ENCODE measurements around the gene C1S.

DNA sequence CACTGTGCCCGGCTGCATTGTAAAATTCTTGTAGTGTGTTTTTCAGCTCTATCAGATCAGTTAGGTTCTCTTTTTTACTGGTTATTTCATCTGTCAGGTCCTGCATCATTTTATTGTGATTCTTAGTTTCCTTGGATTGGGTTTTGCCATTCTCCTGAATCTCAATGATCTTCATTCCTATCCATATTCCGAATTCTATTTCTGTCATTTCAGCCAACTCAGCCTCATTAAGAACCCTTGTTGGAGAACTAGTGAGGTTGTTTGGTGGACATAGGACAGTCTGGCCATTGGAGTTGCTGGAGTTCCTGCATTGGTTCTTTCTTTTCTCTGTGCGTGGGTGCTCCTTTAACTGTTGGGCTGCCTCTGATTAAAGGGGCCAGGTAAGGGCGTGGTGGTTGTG lies 5.6 kb upstream of the C1S start:
- TF ChIP-seq RFX5 (IDR thresholded peaks at IDR 0.05; ENCODE audit: low read depth, low read length), result no peak
- TF ChIP-seq, protein P1, sequence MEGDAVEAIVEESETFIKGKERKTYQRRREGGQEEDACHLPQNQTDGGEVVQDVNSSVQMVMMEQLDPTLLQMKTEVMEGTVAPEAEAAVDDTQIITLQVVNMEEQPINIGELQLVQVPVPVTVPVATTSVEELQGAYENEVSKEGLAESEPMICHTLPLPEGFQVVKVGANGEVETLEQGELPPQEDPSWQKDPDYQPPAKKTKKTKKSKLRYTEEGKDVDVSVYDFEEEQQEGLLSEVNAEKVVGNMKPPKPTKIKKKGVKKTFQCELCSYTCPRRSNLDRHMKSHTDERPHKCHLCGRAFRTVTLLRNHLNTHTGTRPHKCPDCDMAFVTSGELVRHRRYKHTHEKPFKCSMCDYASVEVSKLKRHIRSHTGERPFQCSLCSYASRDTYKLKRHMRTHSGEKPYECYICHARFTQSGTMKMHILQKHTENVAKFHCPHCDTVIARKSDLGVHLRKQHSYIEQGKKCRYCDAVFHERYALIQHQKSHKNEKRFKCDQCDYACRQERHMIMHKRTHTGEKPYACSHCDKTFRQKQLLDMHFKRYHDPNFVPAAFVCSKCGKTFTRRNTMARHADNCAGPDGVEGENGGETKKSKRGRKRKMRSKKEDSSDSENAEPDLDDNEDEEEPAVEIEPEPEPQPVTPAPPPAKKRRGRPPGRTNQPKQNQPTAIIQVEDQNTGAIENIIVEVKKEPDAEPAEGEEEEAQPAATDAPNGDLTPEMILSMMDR (conservative IDR thresholded peaks at IDR 0.05; ENCODE audit: low read depth, low read length), result no peak
- no peak for TF ChIP-seq BHLHE40 (IDR thresholded peaks at IDR 0.05; ENCODE audit: low read depth, low read length)
- TF ChIP-seq POLR2A (IDR thresholded peaks at IDR 0.05; ENCODE audit: low read depth, low read length), result no peak
- TF ChIP-seq MAFK (IDR thresholded peaks at IDR 0.05; ENCODE audit: low read depth, low read length), result no peak
- no peak for TF ChIP-seq FOS (IDR thresholded peaks at IDR 0.05; ENCODE audit: low read depth, low read length)
- no peak for TF ChIP-seq RAD21 (IDR thresholded peaks at IDR 0.05; ENCODE audit: low read length)
- no peak for TF ChIP-seq SMC3 (IDR thresholded peaks at IDR 0.05; ENCODE audit: low read depth, low read length)
- no peak for TF ChIP-seq NFE2L2 (IDR thresholded peaks at IDR 0.05; ENCODE audit: low read depth, low read length)
- TF ChIP-seq, protein P2, sequence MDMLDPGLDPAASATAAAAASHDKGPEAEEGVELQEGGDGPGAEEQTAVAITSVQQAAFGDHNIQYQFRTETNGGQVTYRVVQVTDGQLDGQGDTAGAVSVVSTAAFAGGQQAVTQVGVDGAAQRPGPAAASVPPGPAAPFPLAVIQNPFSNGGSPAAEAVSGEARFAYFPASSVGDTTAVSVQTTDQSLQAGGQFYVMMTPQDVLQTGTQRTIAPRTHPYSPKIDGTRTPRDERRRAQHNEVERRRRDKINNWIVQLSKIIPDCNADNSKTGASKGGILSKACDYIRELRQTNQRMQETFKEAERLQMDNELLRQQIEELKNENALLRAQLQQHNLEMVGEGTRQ (IDR thresholded peaks at IDR 0.05; ENCODE audit: low read depth, low read length), result no peak
- TF ChIP-seq CEBPB (IDR thresholded peaks at IDR 0.05; ENCODE audit: low read depth, low read length), result no peak
- TF ChIP-seq MXI1 (IDR thresholded peaks at IDR 0.05; ENCODE audit: borderline replicate concordance, low read depth, low read length), result no peak
- no peak for TF ChIP-seq ELK1 (IDR thresholded peaks at IDR 0.05; ENCODE audit: borderline replicate concordance, low read depth, low read length)

All from IMR-90 (cell line).